T-helper 1 cell (primary cell): Measurements from ENCODE around the gene OPCML.

Experiments used
- DNase-seq, 5 donors: peaks; one replicate each; pipeline ENCODE4 v3.0.0-alpha.2; 2012 to 2020

The OPCML gene

GRCh38 chr11:132910011-132910760 is 622.1 kb downstream of the OPCML start:
- no peak for DNase-seq

GRCh38 chr11:132909021-132909606 is 623.2 kb downstream of the OPCML start:
- DNase-seq: no peak

GRCh38 chr11:132908414-132908810 is 623.9 kb downstream of the OPCML start:
- no peak for DNase-seq

GRCh38 chr11:132907651-132908413 is 624.5 kb downstream of the OPCML start:
- no peak for DNase-seq

GRCh38 chr11:132904607-132905006 is 627.7 kb downstream of the OPCML start:
- no peak for DNase-seq

- DNase-seq: no peak
Measured at GRCh38 chr11:132904091-132904490, 628.2 kb downstream of the OPCML start.

- DNase-seq: no peak
Measured at GRCh38 chr11:132901638-132902471, 630.4 kb downstream of the OPCML start.

GRCh38 chr11:132898676-132899075 is 633.6 kb downstream of the OPCML start:
- DNase-seq: no peak

GRCh38 chr11:132898021-132898420 is 634.3 kb downstream of the OPCML start:
- no peak for DNase-seq

GRCh38 chr11:132895340-132895739 is 637.0 kb downstream of the OPCML start:
- DNase-seq: no peak

GRCh38 chr11:132894606-132895005 is 637.7 kb downstream of the OPCML start:
- no peak for DNase-seq

GRCh38 chr11:132892876-132893275 is 639.4 kb downstream of the OPCML start:
- no peak for DNase-seq

- DNase-seq: no peak
Measured at GRCh38 chr11:132888226-132888625, 644.1 kb downstream of the OPCML start.

- no peak for DNase-seq
Measured at GRCh38 chr11:132886335-132886734, 646.0 kb downstream of the OPCML start.

- no peak for DNase-seq
Measured at GRCh38 chr11:132883241-132883640, 649.1 kb downstream of the OPCML start.

- no peak for DNase-seq
Measured at GRCh38 chr11:132881622-132882021, 650.7 kb downstream of the OPCML start.

GRCh38 chr11:132878111-132878510 is 654.2 kb downstream of the OPCML start:
- no peak for DNase-seq

GRCh38 chr11:132876705-132877104 is 655.6 kb downstream of the OPCML start:
- DNase-seq: no peak

GRCh38 chr11:132876239-132876638 is 656.1 kb downstream of the OPCML start:
- DNase-seq: no peak

GRCh38 chr11:132874638-132875037 is 657.7 kb downstream of the OPCML start:
- DNase-seq: no peak

GRCh38 chr11:132873841-132874240 is 658.5 kb downstream of the OPCML start:
- DNase-seq: no peak

GRCh38 chr11:132872211-132872610 is 660.1 kb downstream of the OPCML start:
- DNase-seq: no peak
